T-cell (primary cell): Measurements from ENCODE around the gene POLR2F. TPM values are rescaled to one million over a fixed set of nuclear protein-coding genes. Genes with fewer than 3 reads are reported as not detected.

Experiments used
- ATAC-seq, 4 experiments: fragments of 200-7000 bp in 3 of 4; fragments of 150-1000 bp in 1 of 4; cut with Tn5 transposase; replicated peaks in 1 of 4; 1 replicate in 3 of 4; 2 replicates in 1 of 4; pipeline ENCODE4 v1.10.0; 2021; ENCODE audit warnings: moderate library complexity in 3 of 4, mild to moderate bottlenecking in 2 of 4, moderate number of reproducible peaks in 1 of 4
- CTCF ChIA-PET, 2 donors: fragments of 300-600 bp; sonication (Branson Sonifier 250); formaldehyde crosslinking; loops; one replicate each; lab custom pipeline; 2022; ENCODE audit warnings: antibody characterized with exemption in 2 of 2; lab: Charles Lee
- POLR2A ChIA-PET, 2 donors: fragments of 300-600 bp; sonication (Branson Sonifier 250); formaldehyde crosslinking; loops; one replicate each; lab custom pipeline; 2022; ENCODE audit warnings: antibody characterized with exemption in 2 of 2; lab: Charles Lee
- DNase-seq, 35 experiments: peaks; one replicate each; pipeline versions ENCODE4 v3.0.0 to v3.0.0-alpha.2; 2013 to 2023
- H3K27ac ChIP-seq: one replicate; pipeline ENCODE4 v1.5.1; 2013; ENCODE audit warnings: low read length
- H3K27me3 ChIP-seq, 2 experiments: replicated peaks in 1 of 2; 1 replicate in 1 of 2; 2 replicates in 1 of 2; pipeline versions ENCODE4 v1.6.1 to v1.7.0; 2013; ENCODE audit warnings: low read length in 1 of 2, mixed read lengths in 1 of 2; ENCODE audit not compliant: control insufficient read depth in 2 of 2, insufficient read depth in 2 of 2; ENCODE audit errors: extremely low read depth in 1 of 2
- H3K36me3 ChIP-seq, 2 donors: 1 replicate in 1 of 2; 2 replicates in 1 of 2; pipeline versions ENCODE4 v1.6.1 to v1.7.0; 2013; ENCODE audit warnings: low read length in 1 of 2; ENCODE audit not compliant: control insufficient read depth in 2 of 2, insufficient read depth in 1 of 2; ENCODE audit errors: extremely low read depth in 1 of 2
- H3K4me1 ChIP-seq, 2 experiments: 1 replicate in 1 of 2; 2 replicates in 1 of 2; pipeline versions ENCODE4 v1.6.1 to v1.7.0; 2013; ENCODE audit warnings: low read length in 2 of 2, mixed read lengths in 1 of 2; ENCODE audit not compliant: insufficient read depth in 2 of 2, control insufficient read depth in 1 of 2; ENCODE audit errors: extremely low read depth in 1 of 2
- H3K4me3 ChIP-seq, 2 donors: 1 replicate in 1 of 2; 2 replicates in 1 of 2; pipeline versions ENCODE4 v1.5.1 to v1.7.0; 2013; ENCODE audit warnings: mild to moderate bottlenecking in 2 of 2, low read length in 1 of 2, moderate library complexity in 1 of 2; ENCODE audit not compliant: control insufficient read depth in 1 of 2; ENCODE audit errors: extremely low read depth in 1 of 2
- H3K9me3 ChIP-seq: 2 replicates; pipeline ENCODE4 v1.7.0; 2013
- H3K27ac Mint-ChIP-seq, 2 donors: one replicate each; pipeline ENCODE4 v1.8.0; 2020 to 2021; ENCODE audit warnings: mild to moderate bottlenecking in 2 of 2, mixed read lengths in 2 of 2
- H3K27me3 Mint-ChIP-seq, 2 donors: one replicate each; pipeline ENCODE4 v1.8.0; 2021 to 2022; ENCODE audit warnings: mixed read lengths in 2 of 2
- H3K36me3 Mint-ChIP-seq: one replicate; pipeline ENCODE4 v1.8.0; 2021; ENCODE audit warnings: mixed read lengths
- H3K4me1 Mint-ChIP-seq, 3 donors: one replicate each; pipeline ENCODE4 v1.8.0; 2020 to 2022; ENCODE audit warnings: mixed read lengths in 3 of 3, mild to moderate bottlenecking in 1 of 3
- H3K4me3 Mint-ChIP-seq, 3 donors: one replicate each; pipeline ENCODE4 v1.8.0; 2020 to 2022; ENCODE audit warnings: mild to moderate bottlenecking in 3 of 3, mixed read lengths in 3 of 3, moderate library complexity in 3 of 3
- H3K9me3 Mint-ChIP-seq, 3 donors: one replicate each; pipeline ENCODE4 v1.8.0; 2020 to 2022; ENCODE audit warnings: mixed read lengths in 3 of 3
- WGBS: methylation state at CpG from one replicate; pipeline ENCODE4 v1.1.5; 2013; ENCODE audit warnings: missing lambda C conversion rate; ENCODE audit not compliant: insufficient coverage; 5-methylcytosine and 5-hydroxymethylcytosine counted together
- total RNA-seq, 35 experiments: library from RNA in 6 of 35; stranded (reverse) in 6 of 35; fragments of 120-200 nt in 1 of 35; gene quantifications; one replicate each; pipeline versions ENCODE4 v1.2.1 to v1.2.4 and lab custom pipeline; 2013 to 2026

The POLR2F gene
- total RNA-seq, 5 donors from 2014 or later (not counting 1 experiment from before 2014, with no cell fraction given) = 31.4 to 54.5 (median 49.4) TPM

DNA sequence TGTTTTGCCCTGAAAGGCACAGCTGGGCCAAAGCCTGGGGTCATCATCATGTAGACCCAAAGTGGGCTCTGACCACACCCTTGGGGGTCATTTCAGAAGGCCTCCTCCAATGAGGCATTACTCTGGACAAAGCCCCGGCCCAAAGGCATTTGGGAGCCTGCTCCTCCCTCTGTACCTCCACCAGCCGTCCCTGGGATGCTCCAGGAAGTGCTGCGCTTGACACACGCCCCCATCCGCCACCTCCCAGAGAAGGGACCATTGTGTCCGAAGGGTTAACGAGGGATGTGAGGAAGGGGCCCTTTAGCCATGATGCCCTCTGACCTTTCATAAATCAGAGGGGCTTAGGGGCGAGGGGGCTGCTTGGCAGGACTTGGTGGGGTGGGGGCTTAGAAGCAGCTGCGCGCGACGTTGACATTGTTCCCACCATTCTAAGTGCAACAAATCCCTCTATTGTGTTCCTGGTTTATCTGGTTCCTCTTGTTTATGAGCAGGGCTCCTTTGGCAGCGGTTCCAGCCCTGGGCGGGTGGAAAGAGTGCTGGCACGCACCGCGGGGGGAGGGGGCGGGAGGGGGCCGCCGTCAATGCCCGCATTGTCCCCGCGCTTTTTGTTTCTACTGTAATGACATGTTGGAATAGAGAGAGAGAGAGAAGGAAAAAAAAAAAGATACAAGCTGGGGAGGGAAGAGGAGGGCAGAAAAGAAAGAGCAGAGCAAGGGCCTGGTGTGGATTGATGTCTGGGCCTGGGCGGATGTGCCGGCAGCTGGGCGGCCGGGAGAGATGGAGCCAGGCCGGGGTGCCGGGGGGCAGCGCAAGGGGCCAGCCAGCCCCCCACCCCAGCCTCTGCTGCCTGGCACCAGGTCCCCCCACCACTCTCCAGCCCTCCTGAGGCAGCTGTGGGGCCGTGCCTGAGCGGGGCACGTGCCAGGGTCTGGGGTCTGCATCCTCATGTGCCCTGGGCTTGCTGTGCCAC, 63.0 kb downstream of the POLR2F start:
- H3K4me1 Mint-ChIP-seq = no peaks in the 10 kb centered on the region
- H3K9me3 Mint-ChIP-seq = no peaks in the 10 kb centered on the region
- Histone ChIP-seq H3K27ac (no peak overlapping the region), H3K4me1 (peaks cover 0 to 5% of the 10 kb centered on the region in 2 experiments), H3K9me3 (no peaks in the 10 kb centered on the region), H3K4me3 (no peak overlapping the region), H3K36me3 (no peaks in the 10 kb centered on the region), H3K27me3 (peaks cover 0 to 13% of the 10 kb centered on the region in 2 experiments)
- no peak overlapping the region for H3K27ac Mint-ChIP-seq
- H3K4me3 Mint-ChIP-seq = no peak overlapping the region
- 89% methylated on average over 19 of the region's 33 CpGs for WGBS
- ChIA-PET POLR2A (no interaction called here), CTCF (no interaction called here)
- no peaks in the 10 kb centered on the region for H3K36me3 Mint-ChIP-seq
- ATAC-seq (no peak), DNase-seq (no peak)
- H3K27me3 Mint-ChIP-seq = no peaks in the 10 kb centered on the region

DNA sequence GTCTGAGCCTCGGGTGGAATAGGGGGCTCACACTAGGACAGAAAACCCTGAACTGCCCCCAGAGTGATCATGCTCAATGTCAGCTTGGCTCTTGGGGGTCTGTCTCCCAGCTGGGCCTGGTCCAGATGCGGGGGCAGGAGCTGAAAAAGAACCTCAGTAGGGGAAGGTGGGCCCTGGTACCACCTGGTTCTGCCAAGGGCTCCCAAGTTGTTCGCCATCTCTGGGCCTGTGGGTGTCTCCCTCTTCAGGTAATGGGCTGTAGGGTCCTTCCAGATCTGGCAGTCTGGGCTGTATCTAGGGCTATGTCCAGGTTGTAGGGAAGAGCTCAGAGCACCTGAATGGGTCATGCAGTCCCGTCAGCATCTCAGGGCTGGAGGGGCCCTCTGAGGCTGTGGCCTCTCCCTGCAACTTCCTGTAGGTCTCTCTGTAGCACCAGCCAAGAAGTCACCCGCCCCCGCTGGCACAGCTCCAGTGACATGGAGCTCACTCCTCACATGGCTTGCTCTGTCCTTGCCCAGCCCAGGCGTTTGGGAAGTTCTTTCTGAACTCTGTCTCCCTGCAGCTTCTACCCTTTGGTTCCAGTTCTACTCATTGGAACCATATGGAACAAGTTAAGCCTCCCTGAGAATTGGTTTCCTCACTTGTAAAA, 63.9 kb downstream of the POLR2F start:
- H3K36me3 ChIP-seq = no peaks in the 10 kb centered on the region
- no peak overlapping the region for H3K27ac ChIP-seq
- no peaks in the 10 kb centered on the region for H3K27me3 Mint-ChIP-seq
- H3K4me3 Mint-ChIP-seq = no peak overlapping the region
- H3K27me3 ChIP-seq = peaks cover 0 to 13% of the 10 kb centered on the region in 2 experiments
- H3K9me3 ChIP-seq = no peaks in the 10 kb centered on the region
- ATAC-seq (no peak), DNase-seq (no peak)
- no peaks in the 10 kb centered on the region for H3K4me1 Mint-ChIP-seq
- no peaks in the 10 kb centered on the region for H3K9me3 Mint-ChIP-seq
- H3K36me3 Mint-ChIP-seq = no peaks in the 10 kb centered on the region
- ChIA-PET CTCF (no interaction called here), POLR2A (no interaction called here)
- H3K4me1 ChIP-seq = peaks cover 0 to 5% of the 10 kb centered on the region in 2 experiments
- no peak overlapping the region for H3K4me3 ChIP-seq
- H3K27ac Mint-ChIP-seq = no peak overlapping the region
- 63% methylated on average over 7 of the region's 7 CpGs for WGBS

DNA sequence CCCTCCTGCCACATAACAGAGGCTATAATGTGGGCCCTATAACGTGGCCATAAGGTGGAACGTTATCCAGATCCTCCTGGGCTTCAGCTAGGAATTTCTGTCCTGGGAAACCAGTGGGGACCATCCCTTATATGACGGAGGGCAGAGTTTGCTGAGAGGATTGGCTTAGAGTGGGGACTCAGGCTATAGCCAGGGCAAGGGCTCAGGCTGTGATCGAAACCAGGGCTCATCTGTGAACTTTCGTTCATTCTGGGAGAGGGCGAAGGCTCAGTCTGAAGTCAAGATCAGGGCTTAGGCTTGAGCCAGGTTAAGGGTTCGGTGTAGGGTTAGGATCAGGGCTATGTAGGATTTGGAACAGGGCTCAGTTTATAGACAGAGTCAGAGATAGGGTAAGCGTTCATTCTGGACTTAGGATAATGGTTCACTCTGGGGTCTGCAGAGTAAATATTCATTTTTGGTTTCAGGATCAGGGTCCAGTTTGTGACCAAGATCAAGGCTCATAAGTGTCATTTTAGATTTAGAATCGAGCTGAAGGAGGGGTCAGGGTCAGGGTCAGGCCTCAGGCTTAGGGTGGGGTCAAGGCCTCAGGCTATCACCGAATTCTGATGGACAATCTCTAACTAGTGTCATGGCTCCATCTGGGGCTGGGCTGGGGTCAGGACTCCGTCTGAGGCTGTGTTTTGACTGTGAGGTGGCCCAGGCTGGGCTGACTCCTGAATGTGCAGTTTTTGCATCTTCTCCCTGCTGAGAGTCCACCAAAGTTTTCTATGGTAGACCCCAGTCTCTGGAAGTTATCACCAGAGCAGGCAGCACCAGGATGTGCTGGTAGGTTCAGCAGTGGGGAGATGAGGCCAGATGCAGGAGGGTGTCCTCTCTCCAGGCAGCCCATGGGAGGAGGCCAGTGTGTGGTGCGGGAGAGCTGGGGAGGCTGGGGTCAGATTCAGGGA, 64.7 kb downstream of the POLR2F start:
- Histone ChIP-seq H3K27me3 (peaks cover 0 to 13% of the 10 kb centered on the region in 2 experiments), H3K4me1 (peaks cover 0 to 5% of the 10 kb centered on the region in 2 experiments), H3K36me3 (no peaks in the 10 kb centered on the region), H3K4me3 (no peak overlapping the region), H3K27ac (no peak overlapping the region), H3K9me3 (no peaks in the 10 kb centered on the region)
- Mint-ChIP-seq H3K4me1 (no peaks in the 10 kb centered on the region), H3K36me3 (no peaks in the 10 kb centered on the region), H3K9me3 (no peaks in the 10 kb centered on the region), H3K27ac (no peak overlapping the region), H3K27me3 (no peaks in the 10 kb centered on the region), H3K4me3 (no peak overlapping the region)
- 82% methylated on average over 12 of the region's 12 CpGs for WGBS
- ChIA-PET POLR2A (no interaction called here), CTCF (no interaction called here)
- ATAC-seq = no peak
- DNase-seq = no peak

Other genes starting within 250 kb of the POLR2F start
- 1 to 10 TPM; 1.2 to 3.5 (median 2.3) TPM for gene GCAT, start 145.8 kb upstream of the POLR2F start, total RNA-seq
- not detected for gene GALR3, start 130.3 kb upstream of the POLR2F start, total RNA-seq
- 10 to 100 TPM; 19.9 to 29.7 (median 25.9) TPM for gene ANKRD54, start 109.4 kb upstream of the POLR2F start, total RNA-seq
- gene EIF3L, start 104.3 kb upstream of the POLR2F start, total RNA-seq = 100 to 1,000 TPM; 428 to 516 (median 483) TPM
- gene MICALL1, start 47.4 kb upstream of the POLR2F start, total RNA-seq = 10 to 100 TPM; 23.6 to 39.0 (median 34.3) TPM
- gene C22orf23, start 98 bp upstream of the POLR2F start, total RNA-seq = not detected
- gene SOX10, start 30.9 kb downstream of the POLR2F start, total RNA-seq = not detected
- gene PICK1, start 103.7 kb downstream of the POLR2F start, total RNA-seq = 10 to 100 TPM; 26.4 to 32.0 (median 27.7) TPM
- under 1 TPM in 1 of 5 donors, not detected in 4; 0.19 TPM for gene SLC16A8, start 130.5 kb downstream of the POLR2F start, total RNA-seq
- 1 to 10 TPM; 1.3 to 4.4 (median 3.2) TPM for gene BAIAP2L2, start 157.0 kb downstream of the POLR2F start, total RNA-seq
- 100 to 1,000 TPM in 4 of 5 donors, 10 to 100 TPM in 1; 93.6 to 197 (median 162) TPM for gene PLA2G6, start 228.1 kb downstream of the POLR2F start, total RNA-seq
- gene MAFF, start 248.3 kb downstream of the POLR2F start, total RNA-seq = 10 to 100 TPM in 2 of 5 donors, 1 to 10 TPM in 3; 6.5 to 49.9 (median 9.6) TPM